OCI-M1 (cell line): ENCODE results near the gene COL9A2.
"Not testable (repeated sequence)": the region's sequence is repeated elsewhere in the genome, so short reads cannot be mapped to it uniquely, and the experiment has no call there.

ENCODE experiments used
- DNase-seq: peaks from one replicate; lab custom pipeline; 2025; lab: John Stamatoyannopoulos, UW

COL9A2 gene

GRCh38 chr1:40316595-40317393, at the start of gene COL9A2:
Gene COL9A2 (minus strand): TSS chr1:40317286. CDS start chr1:40317197, 89 bp downstream.
- DNase-seq: no peak

- peak; percentile 28 for DNase-seq
Observed at GRCh38 chr1:40363721-40364120, 46.6 kb upstream of the COL9A2 start.

- no peak for DNase-seq
Observed at GRCh38 chr1:40362699-40363098, 45.6 kb upstream of the COL9A2 start.

- no peak for DNase-seq
Observed at GRCh38 chr1:40362199-40362598, 45.1 kb upstream of the COL9A2 start.

DNA sequence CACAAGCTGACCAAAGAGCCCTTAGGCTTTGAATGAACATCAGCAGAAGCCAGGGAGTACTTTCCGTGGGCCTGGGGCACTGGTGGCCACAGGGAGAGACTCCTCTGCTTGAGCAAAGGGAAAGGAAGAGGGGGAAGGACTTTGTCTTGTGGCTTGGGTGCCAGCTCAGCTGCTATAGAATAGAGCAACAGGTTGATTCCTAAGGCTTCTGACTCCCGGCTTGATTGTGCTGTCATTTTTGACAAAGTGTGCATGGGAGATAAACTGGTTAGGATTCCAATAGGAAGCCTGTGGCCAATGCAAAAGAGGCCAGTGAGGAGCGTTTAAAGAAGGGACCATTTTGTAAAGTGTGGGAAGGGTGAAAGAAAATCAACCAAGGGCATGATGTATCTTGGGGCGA, 44.6 kb upstream of the COL9A2 start:
- no peak for DNase-seq

DNA sequence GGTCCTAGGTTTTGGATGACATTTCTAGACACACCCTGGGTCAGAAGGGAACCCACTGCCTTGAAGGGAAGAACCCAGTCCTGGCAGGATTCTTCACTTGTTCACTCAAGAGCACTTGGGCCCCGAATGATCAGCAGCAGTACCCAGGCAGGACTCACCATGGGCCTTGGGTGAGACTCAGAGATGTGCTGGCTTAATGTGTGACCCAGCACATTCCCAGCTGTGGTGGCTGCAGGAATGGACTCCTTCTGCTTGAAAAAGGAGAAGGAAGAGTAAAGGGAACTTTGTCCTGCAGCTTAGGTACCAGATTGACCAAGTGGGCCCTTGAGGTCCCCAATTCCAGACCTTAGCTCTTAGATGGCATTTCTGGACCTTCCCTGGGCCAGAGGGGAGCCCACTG, 44.1 kb upstream of the COL9A2 start:
- no peak for DNase-seq

GRCh38 chr1:40360631-40361030, 43.5 kb upstream of the COL9A2 start:
- DNase-seq: no peak

GRCh38 chr1:40357625-40358024, 40.5 kb upstream of the COL9A2 start:
- no peak for DNase-seq

- no peak for DNase-seq
Observed at GRCh38 chr1:40353082-40353481, 36.0 kb upstream of the COL9A2 start.

DNA sequence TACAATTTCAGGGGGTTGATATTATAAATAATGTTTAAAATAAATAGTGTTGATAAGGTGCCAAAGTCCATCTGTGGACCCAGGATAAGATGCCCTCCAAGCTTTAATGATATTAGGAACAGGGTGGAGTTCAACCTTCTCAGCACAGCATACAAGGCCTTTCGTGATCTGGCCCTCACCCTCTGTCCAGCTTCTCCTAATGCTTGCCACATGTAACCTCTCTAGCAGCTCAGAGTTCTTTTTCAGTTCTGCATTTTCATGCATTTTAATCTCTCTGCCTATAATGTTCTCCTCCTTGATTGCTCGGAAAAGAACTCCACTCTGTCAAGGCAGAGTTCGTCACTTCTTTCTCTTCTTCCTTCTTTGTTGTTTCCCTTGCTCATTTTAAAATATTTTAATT, 35.0 kb upstream of the COL9A2 start:
- no peak for DNase-seq

GRCh38 chr1:40351124-40351523, 34.0 kb upstream of the COL9A2 start:
- no peak for DNase-seq

GRCh38 chr1:40350391-40350790, 33.3 kb upstream of the COL9A2 start:
- no peak for DNase-seq

DNA sequence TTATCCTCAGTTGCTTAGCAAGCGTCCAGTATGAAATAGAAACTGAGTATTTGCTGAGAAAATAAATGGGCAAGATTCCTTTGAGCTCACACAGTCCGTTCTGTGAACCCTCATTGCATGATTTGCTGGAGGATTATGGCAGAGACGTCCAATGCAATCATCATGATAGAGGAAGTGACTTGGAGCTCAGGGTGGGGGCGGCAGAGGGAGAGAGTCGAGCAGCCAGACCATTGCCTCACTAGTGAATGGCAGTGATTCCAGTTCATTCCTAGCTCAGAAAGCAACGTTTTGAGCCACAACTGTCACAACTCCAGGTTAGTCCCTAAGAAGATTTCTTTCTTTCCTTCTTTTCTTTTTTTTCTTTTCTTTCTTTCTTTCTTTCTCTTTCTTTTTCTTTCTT, 27.5 kb upstream of the COL9A2 start:
- DNase-seq: peak; percentile 65

GRCh38 chr1:40342381-40342717, 25.3 kb upstream of the COL9A2 start:
- DNase-seq: not testable (repeated sequence)

GRCh38 chr1:40341491-40342380, 24.6 kb upstream of the COL9A2 start:
- DNase-seq: peak; percentile 28

DNA sequence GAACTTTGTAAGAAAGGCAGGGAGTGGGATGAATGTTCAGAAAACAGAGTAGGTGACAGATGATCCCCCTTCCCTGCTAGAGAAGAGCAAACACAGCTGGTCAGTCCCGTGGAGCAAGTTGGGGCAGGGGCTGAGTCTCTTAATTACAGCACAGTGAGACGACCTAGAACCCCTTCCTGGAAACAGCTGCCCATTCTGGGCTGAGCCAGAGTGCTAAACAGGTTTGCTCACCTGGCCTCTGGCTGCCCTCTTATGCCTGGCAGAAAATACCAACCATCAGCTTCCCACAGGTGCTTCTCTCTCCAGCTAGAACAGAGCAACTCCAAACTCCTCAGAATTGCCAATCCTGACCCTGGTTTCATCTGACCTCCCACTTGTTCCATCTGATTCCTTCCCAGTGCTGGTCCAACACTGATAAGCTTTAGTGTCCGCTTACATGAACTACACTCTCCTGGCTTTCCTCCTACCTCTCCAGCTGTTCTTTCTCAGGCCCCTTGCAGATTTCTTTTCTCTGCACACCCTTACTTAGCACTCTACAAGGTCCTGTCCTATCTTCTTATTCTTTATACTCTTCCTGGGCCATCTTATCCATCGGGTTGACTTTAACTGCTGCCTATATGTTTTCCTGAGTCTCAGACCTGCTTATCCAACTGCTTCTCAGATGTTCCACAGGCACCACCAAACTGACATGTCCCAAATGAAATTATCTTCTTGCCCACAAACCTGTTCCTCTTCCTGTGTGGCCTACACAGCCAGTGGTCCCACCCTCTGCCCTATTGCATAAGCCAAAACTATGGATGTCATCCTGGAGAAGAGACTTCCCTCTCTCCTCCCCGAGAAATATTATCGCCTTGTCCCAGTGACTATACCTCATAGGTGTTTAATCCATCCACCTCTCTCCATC, 22.6 kb upstream of the COL9A2 start:
- peak; percentile 21 for DNase-seq

GRCh38 chr1:40338745-40339419, 21.8 kb upstream of the COL9A2 start:
- peak; percentile 92 for DNase-seq

DNA sequence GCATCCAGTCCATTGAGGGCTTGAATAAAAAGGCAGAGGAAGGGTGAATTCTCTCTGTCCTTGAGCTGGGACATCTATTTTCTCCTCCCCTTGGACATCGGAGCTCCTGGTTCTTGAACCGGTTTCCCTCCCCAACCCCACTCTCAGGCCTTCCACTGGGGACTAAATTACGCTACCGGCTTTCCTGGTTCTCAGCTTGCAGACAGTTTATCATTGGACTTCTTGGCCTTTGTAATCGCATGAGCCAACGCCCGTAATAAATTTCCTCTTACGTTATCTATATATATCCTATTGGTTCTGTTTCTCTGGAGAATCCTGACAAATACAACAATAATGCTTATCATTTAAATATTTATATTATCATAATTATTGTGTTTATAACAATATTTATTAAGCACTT, 20.4 kb upstream of the COL9A2 start:
- no peak for DNase-seq

GRCh38 chr1:40332695-40333094, 15.6 kb upstream of the COL9A2 start:
- no peak for DNase-seq

DNA sequence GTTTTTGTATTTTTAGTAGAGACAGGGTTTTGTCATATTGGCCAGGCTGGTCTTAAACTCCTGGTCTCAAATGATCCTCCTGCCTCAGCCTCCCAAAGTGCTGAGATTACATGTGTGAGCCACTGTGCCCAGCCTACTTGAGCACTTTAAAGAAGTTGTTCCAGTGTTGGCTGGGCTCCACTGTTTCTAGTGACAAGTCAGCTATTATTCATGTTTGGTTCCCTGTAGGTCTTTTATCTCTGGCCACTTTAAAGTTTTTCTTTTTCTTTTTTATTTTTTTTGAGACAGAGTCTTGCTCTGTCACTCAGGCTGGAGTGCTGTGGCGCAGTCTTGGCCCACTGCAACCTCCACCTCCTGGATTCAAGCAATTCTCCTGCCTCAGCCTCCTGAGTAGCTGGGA, 14.3 kb upstream of the COL9A2 start:
- DNase-seq: not testable (repeated sequence)

DNA sequence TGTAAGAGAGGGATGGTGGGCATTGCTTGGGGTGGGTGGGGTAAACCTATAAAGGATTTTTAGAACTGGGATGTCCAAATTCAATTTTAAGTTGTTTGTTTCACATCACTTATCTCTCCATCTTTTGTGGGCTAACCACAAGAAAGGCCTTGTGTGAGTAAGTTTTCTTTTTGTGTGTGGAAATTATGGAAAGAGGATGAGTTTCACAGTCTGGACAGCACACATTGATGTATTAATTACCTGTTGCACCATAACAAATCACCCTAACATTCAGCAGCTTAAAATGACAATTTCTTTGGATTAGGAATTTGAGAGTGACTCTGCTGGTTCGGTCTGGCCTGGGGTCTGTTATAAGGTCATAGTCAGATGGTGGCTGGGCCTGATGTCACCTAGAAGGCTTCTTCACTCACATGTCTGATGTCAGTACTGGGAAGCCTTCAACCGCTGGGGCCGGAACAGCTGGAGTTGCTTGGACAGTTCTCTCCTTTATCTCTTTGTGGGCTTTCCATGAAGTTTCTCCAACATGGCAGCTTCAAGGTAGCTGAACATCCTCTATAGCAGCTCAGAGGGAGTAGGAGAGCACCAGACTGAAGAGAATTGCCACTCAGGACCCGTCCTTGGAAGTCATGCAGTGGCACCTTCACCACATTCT, 2.0 kb upstream of the COL9A2 start:
- peak; percentile 59 for DNase-seq
